ENCODE data around the gene EBLN2. TPM values are rescaled to one million over a fixed set of nuclear protein-coding genes. Genes with fewer than 3 reads are reported as not detected.

The EBLN2 gene
- total and polyA plus RNA-seq, 2 donors (not counting 3 experiments of a cell fraction or from before 2014, with no cell fraction given) = 2.5 to 7.3 TPM

DNA sequence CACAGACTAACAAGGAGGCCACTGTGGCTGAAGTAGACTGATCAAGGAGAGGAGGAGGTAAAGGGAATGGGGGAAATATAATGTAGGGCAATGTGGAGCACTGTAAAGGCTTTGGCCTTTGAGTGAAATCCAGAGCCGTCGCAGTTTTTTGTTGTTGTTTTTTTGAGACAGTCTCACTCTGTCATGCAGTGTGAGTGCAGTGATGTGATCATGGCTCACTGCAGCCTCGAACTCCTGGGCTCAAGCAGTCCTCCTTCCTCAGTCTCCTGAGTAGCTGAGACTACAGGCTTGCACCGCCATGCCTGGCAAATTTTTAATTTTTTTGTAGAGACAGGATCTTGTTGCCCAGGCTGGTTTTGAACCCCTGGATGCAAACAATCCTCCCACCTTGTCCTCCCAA is 32.7 kb upstream of the EBLN2 start:
- Histone ChIP-seq H3K9ac (replicated peaks; ENCODE audit: extremely low read depth, insufficient read depth, low read length) (no peak overlapping the region), H2AFZ (ENCODE audit: low read depth, low read length) (no peak overlapping the region), H3K4me2 (ENCODE audit: insufficient read depth, low read length) (no peak overlapping the region), H3K79me2 (ENCODE audit: control insufficient read depth, insufficient read depth, low read length) (peaks cover 100% of the 10 kb centered on the region), H3K27me3 (ENCODE audit: control insufficient read depth in 2 of 2, insufficient read depth in 2 of 2, low read length in 2 of 2) (no peaks in the 10 kb centered on the region), H3K36me3 (ENCODE audit: control insufficient read depth in 2 of 2, extremely low read depth in 1 of 2, insufficient read depth in 2 of 2, low read length in 2 of 2) (no peaks in the 10 kb centered on the region), H4K20me1 (replicated peaks; ENCODE audit: control insufficient read depth, extremely low read depth, insufficient read depth, low read length) (peaks cover 37% of the 10 kb centered on the region), H3K4me1 (ENCODE audit: control insufficient read depth, extremely low read depth, insufficient read depth, low read length) (peaks cover 19% of the 10 kb centered on the region), H3K27ac (ENCODE audit: insufficient read depth, low read depth, low read length) (peak overlapping the region; percentile 20), H3K9me3 (replicated peaks; ENCODE audit: control insufficient read depth, insufficient read depth, low read length) (no peaks in the 10 kb centered on the region), H3K9me1 (replicated peaks; ENCODE audit: control insufficient read depth, extremely low read depth, insufficient read depth, low read length) (peaks cover 3% of the 10 kb centered on the region), H3K4me3 (replicated peaks in 1 of 3; ENCODE audit: insufficient read depth in 1 of 3, low read depth in 1 of 3, low read length in 3 of 3) (no peak overlapping the region)
- DNase-seq (ENCODE audit: low read depth, low spot score) (no peak), FAIRE-seq (no peak)
- intact Hi-C loops (cut with micrococcal nuclease) = no loop called here
- no TSS peak for BruUV-seq (replicated peaks)
- POLR2A ChIA-PET = no interaction called here
- TF ChIP-seq GATA2 (IDR thresholded peaks at IDR 0.05; ENCODE audit: insufficient read depth, insufficient read length, low read depth, low read length) (no peak), FOS (IDR thresholded peaks at IDR 0.05; ENCODE audit: borderline replicate concordance, insufficient read depth, low read length) (no peak), JUN (IDR thresholded peaks at IDR 0.05; ENCODE audit: borderline replicate concordance, insufficient read depth, insufficient read length, low read depth) (no peak)
- TF ChIP-seq, protein P1, sequence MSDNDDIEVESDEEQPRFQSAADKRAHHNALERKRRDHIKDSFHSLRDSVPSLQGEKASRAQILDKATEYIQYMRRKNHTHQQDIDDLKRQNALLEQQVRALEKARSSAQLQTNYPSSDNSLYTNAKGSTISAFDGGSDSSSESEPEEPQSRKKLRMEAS (IDR thresholded peaks at IDR 0.05; ENCODE audit: insufficient read depth, insufficient read length) = no peak
- CTCF ChIA-PET = interaction anchor here (1.0 to 1.2 kb wide), 2 partner anchors 10 to 31 kb away, joined by 3 to 6 read pairs; no protein-coding TSS in a partner anchor
- dilution Hi-C loops (cut with MboI; ENCODE audit: extremely low pct_ligation_motif_present, low sequenced_read_pairs) = no loop called here

DNA sequence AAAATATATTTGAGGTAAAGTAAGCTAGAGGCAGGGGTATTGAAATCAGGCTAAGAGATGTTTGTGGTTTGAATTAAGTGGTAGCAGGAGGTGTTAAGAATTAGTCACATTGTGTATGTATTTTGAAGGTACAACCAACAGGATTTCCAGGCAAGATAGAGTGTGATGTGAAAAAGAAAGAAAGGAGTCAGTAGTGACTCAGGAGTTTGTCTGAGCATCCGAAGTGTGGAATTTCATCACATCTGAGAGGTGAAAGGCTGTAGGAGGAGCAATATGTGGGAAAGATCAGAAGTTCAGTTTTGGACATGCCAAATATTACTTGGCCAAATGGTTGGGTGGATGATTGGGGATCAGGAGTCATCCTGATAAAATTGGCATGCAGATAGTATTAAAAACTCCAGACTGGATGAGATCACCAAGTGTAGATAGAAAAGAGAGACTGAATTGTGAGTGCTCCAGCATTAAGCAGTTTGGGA is 32.1 kb upstream of the EBLN2 start:
- dilution Hi-C loops (cut with MboI; ENCODE audit: extremely low pct_ligation_motif_present, low sequenced_read_pairs) (no loop called here), intact Hi-C loops (cut with micrococcal nuclease) (no loop called here)
- no peak overlapping the region for H2AFZ ChIP-seq (ENCODE audit: low read depth, low read length)
- no peak overlapping the region for H3K4me3 ChIP-seq (replicated peaks in 1 of 3; ENCODE audit: insufficient read depth in 1 of 3, low read depth in 1 of 3, low read length in 3 of 3)
- CTCF ChIA-PET = interaction anchor here (1.0 to 1.2 kb wide), 2 partner anchors 10 to 31 kb away, joined by 3 to 6 read pairs; no protein-coding TSS in a partner anchor
- H3K9me3 ChIP-seq (replicated peaks; ENCODE audit: control insufficient read depth, insufficient read depth, low read length) = no peaks in the 10 kb centered on the region
- H3K79me2 ChIP-seq (ENCODE audit: control insufficient read depth, insufficient read depth, low read length) = peaks cover 100% of the 10 kb centered on the region
- DNase-seq (ENCODE audit: low read depth, low spot score) (peak; percentile 62), FAIRE-seq (peak; percentile 61)
- BruUV-seq (replicated peaks) = no TSS peak
- POLR2A ChIA-PET = no interaction called here
- peaks cover 40% of the 10 kb centered on the region for H4K20me1 ChIP-seq (replicated peaks; ENCODE audit: control insufficient read depth, extremely low read depth, insufficient read depth, low read length)
- no peak for TF ChIP-seq POLR2AphosphoS5 (IDR thresholded peaks at IDR 0.05; ENCODE audit: insufficient read depth, low read depth, low read length)
- no peak for TF ChIP-seq EZH2 (IDR thresholded peaks at IDR 0.05; ENCODE audit: borderline replicate concordance, low read depth, low read length, severe bottlenecking)
- no peak for TF ChIP-seq JUN (IDR thresholded peaks at IDR 0.05; ENCODE audit: borderline replicate concordance, insufficient read depth, insufficient read length, low read depth)
- TF ChIP-seq, protein P1 (IDR thresholded peaks at IDR 0.05; ENCODE audit: insufficient read depth, insufficient read length) = no peak
- TF ChIP-seq GATA2 (IDR thresholded peaks at IDR 0.05; ENCODE audit: insufficient read depth, insufficient read length, low read depth, low read length) = peak; percentile 49
- TF ChIP-seq FOS (IDR thresholded peaks at IDR 0.05; ENCODE audit: borderline replicate concordance, insufficient read depth, low read length) = peak; percentile 42
- peaks cover 16% of the 10 kb centered on the region for H3K4me1 ChIP-seq (ENCODE audit: control insufficient read depth, extremely low read depth, insufficient read depth, low read length)
- H3K9me1 ChIP-seq (replicated peaks; ENCODE audit: control insufficient read depth, extremely low read depth, insufficient read depth, low read length) = peaks cover 3% of the 10 kb centered on the region
- no peak overlapping the region for H3K9ac ChIP-seq (replicated peaks; ENCODE audit: extremely low read depth, insufficient read depth, low read length)
- no peaks in the 10 kb centered on the region for H3K36me3 ChIP-seq (ENCODE audit: control insufficient read depth in 2 of 2, extremely low read depth in 1 of 2, insufficient read depth in 2 of 2, low read length in 2 of 2)
- H3K4me2 ChIP-seq (ENCODE audit: insufficient read depth, low read length) = no peak overlapping the region
- H3K27ac ChIP-seq (ENCODE audit: insufficient read depth, low read depth, low read length) = peak overlapping the region; percentile 10
- H3K27me3 ChIP-seq (ENCODE audit: control insufficient read depth in 2 of 2, insufficient read depth in 2 of 2, low read length in 2 of 2) = no peaks in the 10 kb centered on the region
